HG03045 (cell line): ENCODE measurements around the gene PRR23A.

Experiments used
- ATAC-seq: cut with Tn5 transposase; IDR thresholded peaks from one replicate; pipeline ENCODE4 v1.9.1; 2021; ENCODE audit warnings: mild to moderate bottlenecking, moderate library complexity; ENCODE audit not compliant: unreplicated experiment

PRR23A gene

DNA sequence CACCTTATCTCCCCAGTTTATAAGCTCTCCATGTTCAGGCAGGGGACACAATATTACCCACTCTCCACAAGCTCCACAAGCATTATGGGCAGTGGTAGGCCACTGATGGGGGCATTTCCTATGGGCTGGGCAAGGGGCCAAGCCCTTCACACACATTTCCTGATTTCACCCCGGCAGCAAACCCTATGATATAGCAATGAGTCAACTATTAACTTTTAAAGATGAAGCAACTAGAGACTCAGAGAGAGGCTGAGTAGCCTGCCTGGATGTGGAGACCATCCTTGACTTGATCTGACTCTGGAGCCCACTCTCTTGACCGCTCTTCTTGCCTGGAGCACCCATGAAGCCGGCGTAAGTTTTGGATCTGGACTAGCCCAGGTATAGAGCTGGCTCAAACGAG lies 31.6 kb downstream of the PRR23A start:
- no peak for ATAC-seq

DNA sequence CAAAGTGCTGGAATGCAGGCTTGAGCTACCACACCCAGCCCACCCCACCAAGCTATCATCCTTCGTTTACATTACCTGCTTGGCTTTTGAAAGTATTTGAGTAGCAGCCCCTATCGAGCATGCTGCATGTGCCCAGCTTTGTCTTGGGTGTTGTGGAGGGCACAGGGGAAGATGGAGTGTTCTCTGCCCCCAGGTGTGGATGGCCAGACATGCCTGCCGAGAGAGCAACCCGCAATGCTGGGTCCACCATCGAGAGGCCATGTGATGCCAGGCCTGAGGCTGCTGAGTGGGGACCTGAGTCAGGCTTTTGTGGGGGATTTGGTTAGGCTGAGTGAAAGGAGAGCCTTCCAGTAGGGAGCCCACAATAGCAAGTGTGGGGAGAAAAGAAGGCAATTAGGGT lies 33.1 kb downstream of the PRR23A start:
- no peak for ATAC-seq

DNA sequence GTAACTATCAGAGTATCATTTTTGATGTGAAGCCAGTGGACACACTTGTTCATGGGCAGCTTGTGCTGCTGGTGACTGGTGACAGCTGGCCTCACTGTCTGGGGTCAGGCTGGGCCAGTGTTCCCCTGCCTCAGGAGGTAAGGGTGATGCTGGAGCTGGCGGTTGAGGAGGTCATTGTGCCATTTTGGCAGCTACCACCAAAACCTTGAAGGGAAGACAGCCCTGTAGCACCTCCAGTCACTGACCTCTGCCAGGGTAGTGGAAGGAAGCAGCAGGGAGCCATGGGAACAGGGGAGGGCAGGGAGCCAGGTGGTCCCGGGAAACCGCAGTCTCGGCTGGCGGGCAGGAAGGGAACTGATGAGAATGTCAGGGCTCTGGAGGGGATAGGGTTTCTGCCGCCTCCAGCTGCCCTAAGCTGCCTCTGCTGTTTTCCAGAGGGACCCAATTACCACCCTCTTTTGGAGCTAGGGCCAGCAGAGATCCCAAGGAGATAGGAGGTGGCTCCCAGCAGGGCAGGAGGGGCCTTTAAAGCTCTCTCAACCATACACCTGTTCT lies 34.2 kb downstream of the PRR23A start:
- ATAC-seq = no peak

DNA sequence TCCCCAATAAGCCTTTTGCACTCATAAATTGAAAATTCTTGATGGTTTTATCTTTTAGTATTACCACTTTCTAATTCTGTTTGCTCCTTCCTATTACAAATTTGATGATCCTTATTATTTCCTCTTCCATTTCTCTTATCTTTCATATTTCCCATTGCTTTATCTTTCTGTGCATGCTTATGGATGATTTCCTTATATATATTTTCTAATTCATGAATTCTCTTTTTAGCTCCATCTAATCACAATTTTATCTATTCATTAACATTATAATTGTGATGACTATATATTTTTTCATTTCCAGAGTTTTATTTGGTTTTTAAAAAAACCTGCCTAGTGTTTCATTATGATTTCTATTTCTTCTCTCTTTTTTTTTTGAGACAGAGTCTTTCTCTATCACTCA lies 41.1 kb downstream of the PRR23A start:
- no peak for ATAC-seq

DNA sequence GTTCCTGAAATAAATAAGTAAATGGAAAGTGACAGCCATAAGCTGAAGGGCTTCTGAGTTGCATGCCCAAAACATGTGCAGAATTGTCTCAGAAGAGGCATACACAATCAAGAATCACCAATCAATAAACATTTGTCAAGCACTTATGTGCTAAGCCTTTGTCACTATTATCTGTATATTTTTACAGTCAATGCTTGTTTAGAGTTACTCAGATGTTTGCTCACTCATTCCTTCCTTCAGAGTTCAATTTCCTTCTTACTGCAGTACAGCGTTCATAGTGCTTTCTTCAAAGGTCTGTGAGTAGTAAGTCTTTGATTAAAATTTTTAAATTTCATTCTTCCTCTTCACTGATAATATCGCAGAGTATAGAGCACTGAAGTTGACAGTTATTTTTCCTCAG lies 41.8 kb downstream of the PRR23A start:
- ATAC-seq = no peak

DNA sequence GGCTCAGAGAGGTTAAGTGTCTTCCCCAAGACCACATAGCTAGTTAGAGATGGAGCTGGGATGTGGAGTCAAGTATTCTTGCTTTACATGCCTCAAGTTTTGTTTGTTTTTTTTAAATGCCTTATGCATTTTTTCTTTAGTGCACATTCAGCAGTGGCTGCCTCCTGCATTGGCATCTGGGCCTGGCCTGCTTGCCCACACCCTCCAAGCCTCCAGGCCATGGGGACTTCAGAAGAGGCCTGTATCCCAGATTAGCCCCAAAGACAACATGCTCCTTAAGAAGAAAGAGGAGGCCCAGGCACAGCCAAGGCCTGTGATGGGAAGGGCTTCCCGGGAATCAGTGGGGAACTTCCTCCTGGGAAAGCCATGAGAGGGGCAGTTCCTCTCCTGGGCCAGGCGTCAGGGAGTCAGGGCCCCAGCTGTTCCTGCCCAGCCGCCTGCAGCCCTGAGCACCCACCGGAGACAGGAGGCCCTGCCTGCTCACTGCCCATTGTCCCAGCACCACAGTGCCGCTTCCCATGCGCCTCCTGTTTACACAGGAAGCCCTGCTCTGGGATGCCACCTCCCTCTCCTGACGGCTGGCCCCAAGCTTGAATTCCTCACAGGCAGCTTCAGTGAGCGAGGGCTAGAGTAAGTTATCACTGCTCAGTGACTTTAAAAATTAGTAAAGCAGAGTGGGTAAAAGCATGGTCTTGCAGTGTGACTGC lies 43.1 kb downstream of the PRR23A start:
- no peak for ATAC-seq

DNA sequence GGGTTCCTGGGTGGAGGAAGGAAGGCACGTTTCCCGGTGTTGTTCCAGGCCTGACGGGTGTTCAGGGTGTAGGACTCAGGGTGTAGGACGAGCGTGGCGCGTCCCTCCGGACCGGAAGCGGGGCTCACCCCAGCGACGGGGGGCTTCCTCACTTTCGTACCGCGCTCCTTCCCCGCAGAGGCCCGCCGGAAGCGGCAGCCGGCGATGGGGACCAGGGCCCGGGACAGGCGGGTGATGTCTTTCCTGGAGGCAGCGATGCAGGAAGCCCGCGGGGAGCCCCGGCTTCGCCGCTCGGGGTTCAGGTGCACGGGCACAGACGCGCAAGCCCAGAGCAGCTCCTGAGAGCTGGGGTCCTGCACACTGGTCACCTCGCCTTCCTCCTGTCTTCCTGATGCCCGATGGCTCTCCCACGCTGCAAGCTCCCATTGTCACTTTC lies 45.6 kb downstream of the PRR23A start:
- ATAC-seq = no peak
